Stomach (tissue), 9 donors: ENCODE measurements around the gene CD164L2. TPM values are rescaled to one million over a fixed set of nuclear protein-coding genes. Genes with fewer than 3 reads are reported as not detected.

ENCODE experiments used
- DNase-seq, 2 donors: peaks; one replicate each; pipeline versions ENCODE4 v3.0.0 to v3.0.0-alpha.2; 2013 to 2019
- H3K27ac ChIP-seq, 5 donors: fragments of 200-600 bp in 4 of 5; sonication (generic) in 4 of 5; one replicate each; pipeline ENCODE4 v1.5.1; 2013 to 2019; ENCODE audit warnings: mild to moderate bottlenecking in 1 of 5, moderate library complexity in 1 of 5
- H3K27me3 ChIP-seq, 3 donors: fragments of 200-600 bp; sonication (generic); one replicate each; pipeline ENCODE4 v1.5.1; 2017 to 2019; ENCODE audit warnings: mixed run types in 1 of 3
- H3K36me3 ChIP-seq, 4 donors: fragments of 200-600 bp; sonication (generic); 1 replicate in 3 of 4; 2 replicates in 1 of 4; pipeline ENCODE4 v1.5.1; 2016 to 2019
- H3K4me1 ChIP-seq, 4 donors: fragments of 200-600 bp; sonication (generic); one replicate each; pipeline ENCODE4 v1.5.1; 2016 to 2019
- H3K4me3 ChIP-seq, 4 donors: fragments of 200-600 bp; sonication (generic) in 3 of 4; one replicate each; pipeline ENCODE4 v1.5.1; 2016 to 2019; ENCODE audit warnings: mild to moderate bottlenecking in 1 of 4
- H3K9me3 ChIP-seq, 4 donors: fragments of 200-600 bp; sonication (generic); one replicate each; pipeline ENCODE4 v1.5.1; 2016 to 2019
- CTCF ChIP-seq, 7 experiments: fragments of 450-650 bp in 4 of 7; fragments of 200-600 bp in 3 of 7; sonication (generic) in 3 of 7; IDR thresholded peaks; one replicate each; pipeline ENCODE4 v1.5.1; 2016 to 2019; ENCODE audit warnings: antibody characterized with exemption in 7 of 7, control low read depth in 2 of 7, mild to moderate bottlenecking in 1 of 7
- EP300 ChIP-seq: sonication (generic); formaldehyde crosslinking; IDR thresholded peaks from one replicate; pipeline ENCODE4 v1.6.1; 2017; ENCODE audit warnings: antibody characterized with exemption
- POLR2A ChIP-seq, 4 donors: fragments of 450-650 bp; IDR thresholded peaks; one replicate each; pipeline ENCODE4 v1.6.1; 2016; ENCODE audit warnings: antibody characterized with exemption in 4 of 4, control low read depth in 2 of 4, mild to moderate bottlenecking in 1 of 4, moderate library complexity in 1 of 4
- POLR2AphosphoS5 ChIP-seq, 3 donors: sonication (generic); formaldehyde crosslinking; IDR thresholded peaks; one replicate each; pipeline ENCODE4 v1.6.1; 2016; ENCODE audit warnings: antibody characterized with exemption in 3 of 3
- WGBS, 5 donors: extraction: QIAGEN DNeasy Blood & Tissue Kit in 3 of 5; methylation state at CpG; one replicate each; pipeline versions ENCODE4 v1.1.5 to v1.1.7; 2013 to 2018; 5-methylcytosine and 5-hydroxymethylcytosine counted together
- intact Hi-C: fragments of 100-400 bp; cut with DNase I; formaldehyde crosslinking; loops from one replicate; pipeline ENCODE4 v1.15.1; 2023; ENCODE audit warnings: low total_unique reads
- polyA plus RNA-seq, 3 donors: library from polyadenylated mRNA; stranded (reverse); fragments of 200-250 nt; gene quantifications; one replicate each; pipeline ENCODE4 v1.2.3, GENCODE V29; 2013
- total RNA-seq, 5 donors: library from RNA; depleted of rRNA; stranded (reverse); fragments of >200 nt; gene quantifications; one replicate each; pipeline versions ENCODE4 v1.1.0 to v1.2.3, GENCODE V29; 2014 to 2016
- donor health status: healthy with polysubstance abuse.
- donor health status: Bipolar disorder and iron deficiency.
- donor health status: healthy.

Gene CD164L2
- total and polyA plus RNA-seq, 8 donors = 1.5 to 8.7 TPM; not detected in 6

- TF ChIP-seq POLR2A (IDR thresholded peaks at IDR 0.05) (no peak), EP300 (no peak), POLR2AphosphoS5 (IDR thresholded peaks at IDR 0.05) (no peak), CTCF (IDR thresholded peaks at IDR 0.05) (no peak)
- H3K36me3 ChIP-seq = peaks cover 29 to 71% (median 47%) of the 10 kb centered on the region in 4 donors
- DNase-seq = no peak
- H3K4me3 ChIP-seq = no peak overlapping the region
- peaks cover 0 to 16% (median 0%) of the 10 kb centered on the region in 3 donors for H3K27me3 ChIP-seq
- 82 to 93% (median 89%) methylated on average over 9 to 13 of the region's 13 CpGs for WGBS, 5 donors
- H3K9me3 ChIP-seq = no peaks in the 10 kb centered on the region
- intact Hi-C loops = no loop called here
- peaks cover 24 to 54% (median 51%) of the 10 kb centered on the region in 4 donors for H3K4me1 ChIP-seq
- H3K27ac ChIP-seq = no peak overlapping the region
Measured at GRCh38 chr1:27353166-27353565, 30.0 kb downstream of the CD164L2 start.

DNA sequence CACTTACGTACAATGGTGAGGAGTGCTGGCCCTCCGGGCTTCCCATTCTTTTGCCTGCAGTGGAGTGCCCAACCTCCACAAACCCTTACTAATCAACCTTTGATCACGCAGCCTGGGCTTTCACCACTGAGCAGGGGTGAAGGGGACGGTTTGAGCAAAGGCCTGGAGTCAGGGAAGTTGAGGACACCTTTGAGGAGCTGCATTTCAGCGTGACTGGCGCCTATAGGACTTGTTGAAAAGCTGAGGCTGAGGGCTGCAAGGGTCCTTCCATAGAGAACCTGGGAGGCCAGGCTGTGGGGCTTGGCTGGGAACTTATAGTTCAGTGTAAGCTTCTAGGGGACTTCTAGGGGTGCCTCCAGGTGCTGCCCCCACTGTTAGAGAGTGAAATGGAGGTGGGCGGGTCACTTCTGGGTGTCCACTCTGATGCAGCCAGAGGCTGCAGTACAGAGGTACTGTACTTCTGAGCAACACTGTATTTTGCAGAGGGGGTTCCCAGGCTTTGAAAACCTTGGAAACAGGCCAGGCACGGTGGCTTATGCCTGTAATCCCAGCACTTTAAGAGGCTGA, 31.5 kb downstream of the CD164L2 start:
- intact Hi-C loops = no loop called here
- DNase-seq = peak in 1 of 2 donors; percentile 31
- Histone ChIP-seq H3K36me3 (peaks cover 19 to 57% (median 37%) of the 10 kb centered on the region in 4 donors), H3K4me1 (peaks cover 12 to 48% (median 41%) of the 10 kb centered on the region in 4 donors), H3K27me3 (peaks cover 0 to 16% (median 0%) of the 10 kb centered on the region in 3 donors), H3K27ac (peak overlapping the region in 2 of 5 donors; percentile 5 to 68), H3K4me3 (peak overlapping the region in 1 of 4 donors; percentile 9), H3K9me3 (no peaks in the 10 kb centered on the region)
- no peak for TF ChIP-seq POLR2AphosphoS5 (IDR thresholded peaks at IDR 0.05)
- no peak for TF ChIP-seq CTCF (IDR thresholded peaks at IDR 0.05)
- TF ChIP-seq POLR2A (IDR thresholded peaks at IDR 0.05) = no peak
- TF ChIP-seq EP300 = no peak
- 56 to 72% (median 62%) methylated on average over 6 to 8 of the region's 8 CpGs for WGBS, 5 donors

GRCh38 chr1:27350663-27351540, 32.2 kb downstream of the CD164L2 start:
- H3K9me3 ChIP-seq = no peaks in the 10 kb centered on the region
- WGBS, 5 donors = 47 to 62% (median 56%) methylated on average over 52 to 62 of the region's 62 CpGs
- H3K27me3 ChIP-seq = peaks cover 0 to 16% (median 0%) of the 10 kb centered on the region in 3 donors
- peak overlapping the region in 2 of 5 donors; percentile 5 to 68 for H3K27ac ChIP-seq
- peaks cover 12 to 42% (median 35%) of the 10 kb centered on the region in 4 donors for H3K4me1 ChIP-seq
- TF ChIP-seq EP300 = no peak
- TF ChIP-seq CTCF (IDR thresholded peaks at IDR 0.05) = no peak
- TF ChIP-seq POLR2A (IDR thresholded peaks at IDR 0.05) = no peak
- peak in 1 of 2 donors; percentile 88 for DNase-seq
- H3K36me3 ChIP-seq = peaks cover 13 to 50% (median 30%) of the 10 kb centered on the region in 4 donors
- peak overlapping the region in 3 of 4 donors; percentile 9 to 72 (median 11) for H3K4me3 ChIP-seq
- intact Hi-C loops = no loop called here

DNA sequence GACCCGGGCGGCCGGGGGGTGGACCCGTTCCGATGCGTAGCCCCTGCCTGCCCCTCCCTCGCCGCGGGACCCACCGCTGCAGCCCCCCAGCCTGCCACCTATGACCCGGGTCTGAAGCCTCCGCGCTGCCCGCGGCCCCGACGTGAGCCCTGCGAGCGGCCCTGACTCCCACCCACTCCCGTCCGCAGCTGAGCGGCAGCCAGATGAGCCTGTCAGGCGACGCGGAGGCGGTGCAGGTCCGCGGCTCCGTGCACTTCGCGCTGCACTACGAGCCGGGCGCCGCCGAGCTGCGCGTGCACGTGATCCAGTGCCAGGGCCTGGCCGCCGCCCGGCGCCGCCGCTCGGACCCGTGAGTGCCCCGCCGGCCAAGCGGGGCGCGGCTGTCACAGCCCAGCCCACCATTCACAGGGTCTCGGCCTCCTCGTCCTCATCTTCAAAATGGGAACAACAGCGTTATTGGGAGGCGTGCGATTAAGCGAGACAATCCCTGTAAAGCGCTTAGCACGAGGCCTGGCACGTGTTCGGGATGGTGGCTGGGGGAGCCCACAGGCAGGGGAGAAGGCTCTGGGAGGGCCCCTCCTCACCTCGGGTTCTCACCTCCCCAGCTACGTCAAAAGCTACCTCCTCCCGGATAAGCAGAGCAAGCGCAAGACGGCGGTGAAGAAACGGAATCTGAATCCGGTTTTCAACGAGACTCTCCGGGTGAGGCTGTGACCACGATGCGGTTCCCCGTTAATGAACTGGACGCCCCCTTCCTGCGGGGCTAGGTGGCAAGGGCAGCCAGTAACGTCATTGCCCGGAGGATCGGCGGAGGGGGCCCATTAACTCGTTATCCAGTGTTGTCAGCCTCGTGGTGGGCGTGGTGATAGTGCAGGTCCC, 33.1 kb downstream of the CD164L2 start:
- Histone ChIP-seq H3K9me3 (no peaks in the 10 kb centered on the region), H3K27ac (peak overlapping the region; percentile 52 to 77 (median 68)), H3K4me3 (peak overlapping the region; percentile 47 to 72 (median 50)), H3K4me1 (peaks cover 12 to 42% (median 34%) of the 10 kb centered on the region in 4 donors), H3K36me3 (peaks cover 4 to 46% (median 23%) of the 10 kb centered on the region in 4 donors), H3K27me3 (peaks cover 0 to 16% (median 0%) of the 10 kb centered on the region in 3 donors)
- TF ChIP-seq POLR2AphosphoS5 (IDR thresholded peaks at IDR 0.05) (peak in 2 of 3 donors; percentile 30 to 64), POLR2A (IDR thresholded peaks at IDR 0.05) (no peak), CTCF (IDR thresholded peaks at IDR 0.05) (no peak), EP300 (no peak)
- 24 to 68% (median 39%) methylated on average over 23 to 84 of the region's 84 CpGs for WGBS, 5 donors
- intact Hi-C loops = no loop called here
- DNase-seq = peak; percentile 79 to 93
